Measurements from ENCODE around the gene CEP70. TPM values are rescaled to one million over a fixed set of nuclear protein-coding genes. Genes with fewer than 3 reads are reported as not detected.
"Not testable (repeated sequence)": the region's sequence is repeated elsewhere in the genome, so short reads cannot be mapped to it uniquely, and the experiment has no call there.

Gene CEP70
- total RNA-seq, 1 experiment from 2014 or later: 64.5 TPM

- DNase-seq (ENCODE audit: low read depth, low spot score) (no peak), ATAC-seq (no peak)
- Histone ChIP-seq H3K36me3 (ENCODE audit: control insufficient read depth, insufficient read depth, low read length) (no peaks in the 10 kb centered on the region), H3K27ac (ENCODE audit: low read length) (peak overlapping the region; percentile 59), H3K9me3 (ENCODE audit: control insufficient read depth, insufficient read depth, low read depth, low read length) (peaks cover 6% of the 10 kb centered on the region; the same call in 1 of the 2 replicates), H3K4me3 (ENCODE audit: low read depth in 2 of 2, low read length in 2 of 2) (no peak overlapping the region), H3K27me3 (ENCODE audit: control insufficient read depth, insufficient read depth, low read length) (no peaks in the 10 kb centered on the region), H3K4me1 (ENCODE audit: control insufficient read depth, insufficient read depth, low read length) (peaks cover 12% of the 10 kb centered on the region)
- no TSS peak for BruUV-seq (replicated peaks)
- intact Hi-C loops (cut with micrococcal nuclease; ENCODE audit: unreplicated experiment) (no loop called here), in situ Hi-C loops (cut with HindIII; ENCODE audit: low pct_unique_long_range_greater_than_20kb, low sequenced_read_pairs) (no loop called here)
- TF ChIP-seq REST (IDR thresholded peaks at IDR 0.05; ENCODE audit: insufficient read depth in 1 of 2, low read depth in 2 of 2, low read length in 1 of 2): no peak
- TF ChIP-seq CTCF (IDR thresholded peaks at IDR 0.05): no peak
- TF ChIP-seq POLR2AphosphoS5 (IDR thresholded peaks at IDR 0.05; ENCODE audit: low read depth, low read length): no peak
- TF ChIP-seq SIN3A (IDR thresholded peaks at IDR 0.05; ENCODE audit: borderline replicate concordance, insufficient read depth, low read depth, low read length): no peak
- no peak for TF ChIP-seq TCF7L2 (IDR thresholded peaks at IDR 0.05; ENCODE audit: low read depth, low read length)
- ChIA-PET CTCF (no interaction called here), POLR2A (no interaction called here)
Measured at GRCh38 chr3:138578141-138578540, 15.9 kb downstream of the CEP70 start.

GRCh38 chr3:138573138-138573537 lies 20.9 kb downstream of the CEP70 start:
- TSS peak; percentile 19 for BruUV-seq (replicated peaks)
- in situ Hi-C loops (cut with HindIII; ENCODE audit: low pct_unique_long_range_greater_than_20kb, low sequenced_read_pairs) (no loop called here), intact Hi-C loops (cut with micrococcal nuclease; ENCODE audit: unreplicated experiment) (no loop called here)
- Histone ChIP-seq H3K4me1 (ENCODE audit: control insufficient read depth, insufficient read depth, low read length) (peaks cover under 1% of the 10 kb centered on the region; the same call in 1 of the 2 replicates), H3K9me3 (ENCODE audit: control insufficient read depth, insufficient read depth, low read depth, low read length) (peaks cover 6% of the 10 kb centered on the region; the same call in 1 of the 2 replicates), H3K36me3 (ENCODE audit: control insufficient read depth, insufficient read depth, low read length) (peaks cover 14% of the 10 kb centered on the region), H3K4me3 (ENCODE audit: low read depth in 2 of 2, low read length in 2 of 2) (no peak overlapping the region), H3K27ac (ENCODE audit: low read length) (no peak overlapping the region), H3K27me3 (ENCODE audit: control insufficient read depth, insufficient read depth, low read length) (no peaks in the 10 kb centered on the region)
- no peak for TF ChIP-seq REST (IDR thresholded peaks at IDR 0.05; ENCODE audit: insufficient read depth in 1 of 2, low read depth in 2 of 2, low read length in 1 of 2)
- TF ChIP-seq SIN3A (IDR thresholded peaks at IDR 0.05; ENCODE audit: borderline replicate concordance, insufficient read depth, low read depth, low read length): no peak
- TF ChIP-seq POLR2AphosphoS5 (IDR thresholded peaks at IDR 0.05; ENCODE audit: low read depth, low read length): no peak
- ATAC-seq: no peak
- POLR2A ChIA-PET: no interaction called here
- CTCF ChIA-PET: no interaction called here
- DNase-seq (ENCODE audit: low read depth, low spot score): no peak

- ATAC-seq; H3K9me3 ChIP-seq (ENCODE audit: control insufficient read depth, insufficient read depth, low read depth, low read length); H3K27ac ChIP-seq (ENCODE audit: low read length); H3K4me1 ChIP-seq (ENCODE audit: control insufficient read depth, insufficient read depth, low read length); intact Hi-C loops (cut with micrococcal nuclease; ENCODE audit: unreplicated experiment); POLR2A ChIA-PET; BruUV-seq (replicated peaks); H3K4me3 ChIP-seq (ENCODE audit: low read depth in 2 of 2, low read length in 2 of 2); CTCF ChIA-PET; in situ Hi-C loops (cut with HindIII; ENCODE audit: low pct_unique_long_range_greater_than_20kb, low sequenced_read_pairs); DNase-seq (ENCODE audit: low read depth, low spot score); H3K27me3 ChIP-seq (ENCODE audit: control insufficient read depth, insufficient read depth, low read length): not testable (repeated sequence)
- H3K36me3 ChIP-seq (ENCODE audit: control insufficient read depth, insufficient read depth, low read length): peaks cover 16% of the 10 kb centered on the region
Measured at GRCh38 chr3:138569624-138570023, 24.4 kb downstream of the CEP70 start.
